Mesothelial cell of epicardium (in vitro differentiated cells): ENCODE results near the gene DCUN1D4. TPM values are rescaled to one million over a fixed set of nuclear protein-coding genes. Genes with fewer than 3 reads are reported as not detected.

Source experiments
- DNase-seq, 2 experiments: peaks; one replicate each; pipeline ENCODE4 v3.0.0; 2021; ENCODE audit warnings: low spot score in 2 of 2; ENCODE audit not compliant: unreplicated experiment in 2 of 2
- H3K27ac Mint-ChIP-seq: 2 replicates; pipeline ENCODE4 v1.8.0; 2021; ENCODE audit warnings: mixed read lengths
- H3K27me3 Mint-ChIP-seq: 2 replicates; pipeline ENCODE4 v1.8.0; 2021; ENCODE audit warnings: low read depth, mixed read lengths
- H3K36me3 Mint-ChIP-seq: 2 replicates; pipeline ENCODE4 v1.8.0; 2021; ENCODE audit warnings: mixed read lengths
- H3K4me1 Mint-ChIP-seq: 2 replicates; pipeline ENCODE4 v1.8.0; 2021; ENCODE audit warnings: mixed read lengths
- H3K4me3 Mint-ChIP-seq: 2 replicates; pipeline ENCODE4 v1.8.0; 2021; ENCODE audit warnings: mild to moderate bottlenecking, moderate library complexity, mixed read lengths
- H3K9me3 Mint-ChIP-seq: 2 replicates; pipeline ENCODE4 v1.8.0; 2021; ENCODE audit warnings: mixed read lengths
- total RNA-seq: library from RNA; stranded (reverse); gene quantifications from 3 replicates; pipeline ENCODE4 v1.2.1, GENCODE V29; 2021
- TF ChIP-seq, protein P1 (sequence below): fragments of 200-600 bp; sonication (generic); IDR thresholded peaks from one replicate; pipeline ENCODE4 v1.5.0; 2021; ENCODE audit warnings: antibody characterized with exemption; ENCODE audit not compliant: unreplicated experiment

The DCUN1D4 gene
- total RNA-seq, 1 donor from 2014 or later, result 44.8 TPM

GRCh38 chr4:51960486-51960885, 117.5 kb downstream of the DCUN1D4 start:
- no peak overlapping the region for H3K27ac Mint-ChIP-seq
- no peaks in the 10 kb centered on the region for H3K36me3 Mint-ChIP-seq
- H3K4me3 Mint-ChIP-seq, result no peak overlapping the region
- H3K27me3 Mint-ChIP-seq, result no peaks in the 10 kb centered on the region
- TF ChIP-seq, protein P1, sequence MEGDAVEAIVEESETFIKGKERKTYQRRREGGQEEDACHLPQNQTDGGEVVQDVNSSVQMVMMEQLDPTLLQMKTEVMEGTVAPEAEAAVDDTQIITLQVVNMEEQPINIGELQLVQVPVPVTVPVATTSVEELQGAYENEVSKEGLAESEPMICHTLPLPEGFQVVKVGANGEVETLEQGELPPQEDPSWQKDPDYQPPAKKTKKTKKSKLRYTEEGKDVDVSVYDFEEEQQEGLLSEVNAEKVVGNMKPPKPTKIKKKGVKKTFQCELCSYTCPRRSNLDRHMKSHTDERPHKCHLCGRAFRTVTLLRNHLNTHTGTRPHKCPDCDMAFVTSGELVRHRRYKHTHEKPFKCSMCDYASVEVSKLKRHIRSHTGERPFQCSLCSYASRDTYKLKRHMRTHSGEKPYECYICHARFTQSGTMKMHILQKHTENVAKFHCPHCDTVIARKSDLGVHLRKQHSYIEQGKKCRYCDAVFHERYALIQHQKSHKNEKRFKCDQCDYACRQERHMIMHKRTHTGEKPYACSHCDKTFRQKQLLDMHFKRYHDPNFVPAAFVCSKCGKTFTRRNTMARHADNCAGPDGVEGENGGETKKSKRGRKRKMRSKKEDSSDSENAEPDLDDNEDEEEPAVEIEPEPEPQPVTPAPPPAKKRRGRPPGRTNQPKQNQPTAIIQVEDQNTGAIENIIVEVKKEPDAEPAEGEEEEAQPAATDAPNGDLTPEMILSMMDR, result no peak
- H3K9me3 Mint-ChIP-seq, result peaks cover 40% of the 10 kb centered on the region
- no peaks in the 10 kb centered on the region for H3K4me1 Mint-ChIP-seq
- DNase-seq, result no peak

GRCh38 chr4:51963841-51964517, 121.0 kb downstream of the DCUN1D4 start:
- H3K4me1 Mint-ChIP-seq, result no peaks in the 10 kb centered on the region
- H3K27me3 Mint-ChIP-seq, result no peaks in the 10 kb centered on the region
- no peak for DNase-seq
- no peak overlapping the region for H3K27ac Mint-ChIP-seq
- TF ChIP-seq, protein P1, result no peak
- H3K4me3 Mint-ChIP-seq, result no peak overlapping the region
- H3K9me3 Mint-ChIP-seq, result peaks cover 36% of the 10 kb centered on the region
- H3K36me3 Mint-ChIP-seq, result no peaks in the 10 kb centered on the region

DNA sequence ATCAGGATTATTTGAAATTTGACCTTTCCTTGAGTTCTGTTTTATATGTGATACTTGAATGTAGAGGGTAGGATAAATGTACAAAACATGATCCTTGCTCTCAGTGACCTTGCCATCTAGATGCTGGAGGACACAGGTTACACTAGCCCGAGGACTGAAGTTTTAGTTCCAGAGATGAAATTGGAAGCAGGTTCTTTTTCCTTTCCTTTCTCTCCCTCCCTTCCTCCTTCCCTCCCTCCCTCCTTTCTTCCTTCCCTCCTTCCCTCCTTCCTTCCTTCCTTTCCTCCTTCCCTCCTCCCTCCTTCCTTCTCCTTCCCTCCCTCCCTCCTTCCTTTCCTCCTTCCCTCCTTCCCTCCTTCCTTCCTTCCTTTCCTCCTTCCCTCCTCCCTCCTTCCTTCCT, 122.9 kb downstream of the DCUN1D4 start:
- Mint-ChIP-seq H3K27ac (no peak overlapping the region), H3K4me1 (no peaks in the 10 kb centered on the region), H3K36me3 (no peaks in the 10 kb centered on the region), H3K27me3 (no peaks in the 10 kb centered on the region), H3K4me3 (no peak overlapping the region), H3K9me3 (peaks cover 35% of the 10 kb centered on the region)
- TF ChIP-seq, protein P1, result no peak
- no peak for DNase-seq

Other genes with a start within 250 kb of the DCUN1D4 start
- gene LRRC66, start 177.2 kb downstream of the DCUN1D4 start, total RNA-seq, result 0.20 to 0.44 TPM (median 0.32 TPM) in 3 replicates
- 27.9 to 30.4 TPM (median 30.2 TPM) in 3 replicates for gene SGCB, start 195.1 kb downstream of the DCUN1D4 start, total RNA-seq
- 10.0 to 11.1 TPM (median 10.8 TPM) in 3 replicates for gene SPATA18, start 208.2 kb downstream of the DCUN1D4 start, total RNA-seq